ENCODE measurements around the gene HAUS3. TPM values are rescaled to one million over a fixed set of nuclear protein-coding genes. Genes with fewer than 3 reads are reported as not detected.

The HAUS3 gene
- total RNA-seq, 1 experiment from 2014 or later, result 17.3 TPM

DNA sequence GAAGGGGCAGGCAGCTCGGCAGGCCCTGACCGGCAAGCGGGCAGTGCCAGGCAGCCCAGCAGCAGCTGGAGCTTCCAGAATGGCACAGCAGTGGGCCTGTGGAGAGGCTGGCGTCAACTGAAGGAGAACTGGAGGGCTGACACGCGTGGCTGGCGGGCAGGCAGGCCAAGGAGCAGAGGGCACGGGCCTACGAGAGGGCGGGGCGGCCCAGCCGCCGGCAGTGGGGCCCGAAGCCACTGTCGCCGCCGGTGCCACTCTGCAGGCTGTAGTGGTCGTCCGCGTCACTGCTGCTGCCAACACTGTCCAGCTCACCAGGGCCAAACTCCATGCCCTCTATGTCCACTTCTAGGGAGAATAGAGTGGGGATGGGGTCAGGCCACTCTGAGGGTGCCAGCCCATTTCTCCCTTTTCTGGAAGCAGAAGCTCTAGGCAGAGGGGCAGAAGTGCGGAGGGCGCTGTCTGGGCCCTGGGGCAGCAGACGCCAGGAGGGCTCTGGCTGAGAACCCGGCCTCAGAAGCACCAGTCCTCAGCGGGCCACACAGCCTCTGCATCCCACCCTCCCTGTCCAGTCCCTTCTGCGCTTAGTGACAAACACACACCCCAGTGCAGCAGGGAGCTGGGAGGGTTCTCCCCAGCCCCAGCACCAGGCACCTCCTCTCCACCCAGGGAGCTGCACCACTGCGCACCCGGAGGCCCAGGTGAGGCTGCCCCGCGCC is 8.6 kb upstream of the HAUS3 start:
- intact Hi-C loops (cut with micrococcal nuclease), result no loop called here
- Histone ChIP-seq H3K9me2 (ENCODE audit: insufficient read depth) (no peaks in the 10 kb centered on the region), H4K20me1 (ENCODE audit: insufficient read depth) (no peaks in the 10 kb centered on the region), H3K4me3 (replicated peaks in 1 of 2; ENCODE audit: low read depth in 1 of 2, low read length in 2 of 2) (no peak overlapping the region), H3K4me2 (ENCODE audit: low read length) (no peak overlapping the region), H2AFZ (ENCODE audit: low read depth, low read length, poor library complexity, severe bottlenecking) (no peak overlapping the region), H3K36me3 (ENCODE audit: control insufficient read depth in 1 of 2, insufficient read depth in 2 of 2, low read length in 2 of 2) (no peaks in the 10 kb centered on the region), H3K9me3 (ENCODE audit: control insufficient read depth in 1 of 2, insufficient read depth in 1 of 2, low read depth in 1 of 2, low read length in 2 of 2) (no peaks in the 10 kb centered on the region), H3K4me1 (ENCODE audit: control insufficient read depth in 1 of 2, insufficient read depth in 2 of 2, low read length in 2 of 2) (0 out of 4 replicates have a peak, but pooled peaks cover 0 to under 1% of the 10 kb centered on the region in 2 experiments), H3K27ac (ENCODE audit: low read depth, low read length) (no peak overlapping the region), H3K79me2 (ENCODE audit: insufficient read depth, low read length) (no peaks in the 10 kb centered on the region), H3K27me3 (ENCODE audit: insufficient read depth, low read length) (no peaks in the 10 kb centered on the region), H3K9ac (ENCODE audit: low read length) (no peak overlapping the region)
- ATAC-seq (no peak), DNase-seq (ENCODE audit: low read depth, low spot score) (no peak)
- POLR2A ChIA-PET, result no interaction called here
- TF ChIP-seq ELF1 (IDR thresholded peaks at IDR 0.05; ENCODE audit: borderline replicate concordance, low read depth) (no peak), SP1 (IDR thresholded peaks at IDR 0.05; ENCODE audit: low read depth) (no peak), YY1 (IDR thresholded peaks at IDR 0.05; ENCODE audit: extremely low read depth, insufficient replicate concordance, low read depth, low read length) (no peak), TCF7L2 (IDR thresholded peaks at IDR 0.05; ENCODE audit: borderline replicate concordance, extremely low read depth, insufficient read depth, insufficient read length) (no peak), EGR1 (IDR thresholded peaks at IDR 0.05; ENCODE audit: low read depth) (no peak), FOSL1 (IDR thresholded peaks at IDR 0.05; ENCODE audit: low read depth) (no peak), SIN3A (IDR thresholded peaks at IDR 0.05; ENCODE audit: low read depth) (no peak), JUND (IDR thresholded peaks at IDR 0.05) (no peak), POLR2AphosphoS5 (IDR thresholded peaks at IDR 0.05; ENCODE audit: low read depth, low read length) (no peak), CBX3 (IDR thresholded peaks at IDR 0.05; ENCODE audit: low read depth) (no peak), ZNF274 (IDR thresholded peaks at IDR 0.05; ENCODE audit: low read depth, low read length) (no peak)
- TF ChIP-seq, protein P1, sequence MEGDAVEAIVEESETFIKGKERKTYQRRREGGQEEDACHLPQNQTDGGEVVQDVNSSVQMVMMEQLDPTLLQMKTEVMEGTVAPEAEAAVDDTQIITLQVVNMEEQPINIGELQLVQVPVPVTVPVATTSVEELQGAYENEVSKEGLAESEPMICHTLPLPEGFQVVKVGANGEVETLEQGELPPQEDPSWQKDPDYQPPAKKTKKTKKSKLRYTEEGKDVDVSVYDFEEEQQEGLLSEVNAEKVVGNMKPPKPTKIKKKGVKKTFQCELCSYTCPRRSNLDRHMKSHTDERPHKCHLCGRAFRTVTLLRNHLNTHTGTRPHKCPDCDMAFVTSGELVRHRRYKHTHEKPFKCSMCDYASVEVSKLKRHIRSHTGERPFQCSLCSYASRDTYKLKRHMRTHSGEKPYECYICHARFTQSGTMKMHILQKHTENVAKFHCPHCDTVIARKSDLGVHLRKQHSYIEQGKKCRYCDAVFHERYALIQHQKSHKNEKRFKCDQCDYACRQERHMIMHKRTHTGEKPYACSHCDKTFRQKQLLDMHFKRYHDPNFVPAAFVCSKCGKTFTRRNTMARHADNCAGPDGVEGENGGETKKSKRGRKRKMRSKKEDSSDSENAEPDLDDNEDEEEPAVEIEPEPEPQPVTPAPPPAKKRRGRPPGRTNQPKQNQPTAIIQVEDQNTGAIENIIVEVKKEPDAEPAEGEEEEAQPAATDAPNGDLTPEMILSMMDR (IDR thresholded peaks at IDR 0.05 in 2 of 3, conservative IDR thresholded peaks at IDR 0.05 in 1 of 3; ENCODE audit: borderline replicate concordance in 1 of 3, insufficient read depth in 1 of 3, low read depth in 2 of 3, low read length in 2 of 3), result no peak
- TF ChIP-seq, protein P2, sequence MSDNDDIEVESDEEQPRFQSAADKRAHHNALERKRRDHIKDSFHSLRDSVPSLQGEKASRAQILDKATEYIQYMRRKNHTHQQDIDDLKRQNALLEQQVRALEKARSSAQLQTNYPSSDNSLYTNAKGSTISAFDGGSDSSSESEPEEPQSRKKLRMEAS (IDR thresholded peaks at IDR 0.05), result no peak
- TF ChIP-seq, protein P3, sequence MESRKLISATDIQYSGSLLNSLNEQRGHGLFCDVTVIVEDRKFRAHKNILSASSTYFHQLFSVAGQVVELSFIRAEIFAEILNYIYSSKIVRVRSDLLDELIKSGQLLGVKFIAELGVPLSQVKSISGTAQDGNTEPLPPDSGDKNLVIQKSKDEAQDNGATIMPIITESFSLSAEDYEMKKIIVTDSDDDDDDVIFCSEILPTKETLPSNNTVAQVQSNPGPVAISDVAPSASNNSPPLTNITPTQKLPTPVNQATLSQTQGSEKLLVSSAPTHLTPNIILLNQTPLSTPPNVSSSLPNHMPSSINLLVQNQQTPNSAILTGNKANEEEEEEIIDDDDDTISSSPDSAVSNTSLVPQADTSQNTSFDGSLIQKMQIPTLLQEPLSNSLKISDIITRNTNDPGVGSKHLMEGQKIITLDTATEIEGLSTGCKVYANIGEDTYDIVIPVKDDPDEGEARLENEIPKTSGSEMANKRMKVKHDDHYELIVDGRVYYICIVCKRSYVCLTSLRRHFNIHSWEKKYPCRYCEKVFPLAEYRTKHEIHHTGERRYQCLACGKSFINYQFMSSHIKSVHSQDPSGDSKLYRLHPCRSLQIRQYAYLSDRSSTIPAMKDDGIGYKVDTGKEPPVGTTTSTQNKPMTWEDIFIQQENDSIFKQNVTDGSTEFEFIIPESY (IDR thresholded peaks at IDR 0.05; ENCODE audit: extremely low read depth, insufficient replicate concordance, low read length), result no peak
- RAD21 ChIA-PET (ENCODE audit: low non-redundant PET in 1 of 2, low total read pairs in 2 of 2, uncharacterized antibody in 2 of 2, unreplicated experiment in 2 of 2), result no interaction called here
- CTCF ChIA-PET, result no interaction called here
- BruUV-seq (replicated peaks), result no TSS peak
